Suppressor macrophage treated with lipopolysaccharide for 1 hour (primary cell): ENCODE results near the gene GPR39.
"Not testable (repeated sequence)": the region's sequence is repeated elsewhere in the genome, so short reads cannot be mapped to it uniquely, and the experiment has no call there.

Experiments
- DNase-seq, 3 donors: peaks; one replicate each; pipeline ENCODE4 v3.0.0-alpha.2; 2020 to 2022

The GPR39 gene

DNA sequence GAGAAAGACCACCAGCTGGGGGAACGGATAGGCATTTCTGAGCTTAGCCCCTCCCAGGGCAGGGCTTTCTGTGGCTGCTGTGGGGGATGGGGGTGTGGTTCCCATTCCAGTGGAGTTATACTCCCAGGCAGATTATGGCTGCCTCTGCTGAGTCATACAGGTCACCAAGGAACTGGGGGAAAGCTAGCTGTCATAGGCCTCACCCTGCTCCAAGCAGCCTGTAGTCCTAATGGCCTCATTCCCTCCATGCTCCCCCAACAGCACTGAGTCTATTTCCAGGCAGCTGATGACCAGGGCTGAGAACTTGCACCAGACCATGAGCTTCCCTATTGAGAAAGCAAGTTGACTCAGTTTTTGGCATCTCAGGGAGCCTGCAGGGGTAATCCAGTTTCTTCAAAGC lies 87.1 kb downstream of the GPR39 start:
- DNase-seq = no peak

DNA sequence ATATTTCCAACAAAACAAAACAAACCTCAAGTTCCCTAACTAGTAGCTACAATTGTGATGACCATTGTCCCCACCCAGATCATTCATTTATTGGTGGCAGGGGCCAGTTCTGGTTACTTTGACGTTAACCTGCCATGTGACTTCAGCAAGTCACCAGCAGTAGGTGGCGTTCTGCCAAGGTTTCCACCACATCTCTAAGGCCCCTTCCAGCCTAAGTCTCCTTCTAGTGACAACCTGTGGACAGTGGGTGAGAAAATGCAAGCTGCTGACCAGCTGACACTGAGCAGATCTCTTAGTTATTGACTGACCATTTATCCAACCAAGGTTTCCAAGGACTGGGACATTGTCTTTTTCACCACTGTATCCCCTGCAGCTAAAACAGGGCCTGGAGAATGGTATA lies 98.4 kb downstream of the GPR39 start:
- no peak for DNase-seq

DNA sequence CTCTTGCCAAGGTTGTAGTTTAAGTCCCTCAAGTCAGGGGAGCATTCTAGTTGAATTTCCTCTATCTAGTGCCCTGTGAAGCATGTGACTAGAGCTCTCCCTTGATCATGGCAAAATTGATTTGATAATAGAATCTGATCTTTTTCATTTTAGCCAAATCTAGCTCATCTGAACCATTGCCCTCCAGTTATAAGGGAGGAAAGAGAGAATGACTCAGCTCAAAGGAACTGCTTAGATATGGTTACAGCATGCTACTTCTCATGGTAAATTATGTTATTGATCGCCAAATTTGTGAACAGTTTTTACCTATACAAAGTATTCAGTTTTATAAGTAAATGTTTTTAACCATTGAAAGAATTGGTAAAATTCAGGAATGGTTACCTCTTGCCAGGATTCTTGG lies 100.8 kb downstream of the GPR39 start:
- DNase-seq = no peak

DNA sequence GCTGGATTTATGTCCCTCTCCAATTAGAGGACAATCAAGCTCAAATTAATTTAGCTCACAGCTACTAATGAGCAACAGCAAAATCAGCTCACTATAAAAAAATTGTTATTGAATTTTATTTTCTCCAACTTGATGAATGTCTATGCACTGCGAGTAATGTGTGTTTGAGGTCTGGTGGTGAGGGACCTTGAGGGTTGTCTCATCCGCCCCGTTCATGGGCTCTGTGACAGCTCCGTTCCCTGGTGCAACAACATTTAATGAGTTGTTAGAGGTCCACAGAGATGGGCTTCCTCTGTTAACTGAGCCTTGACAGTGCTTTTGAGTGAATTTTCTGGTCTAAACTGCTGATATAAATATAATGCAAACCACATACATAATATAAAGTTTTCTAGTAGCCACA lies 101.7 kb downstream of the GPR39 start:
- DNase-seq = no peak

DNA sequence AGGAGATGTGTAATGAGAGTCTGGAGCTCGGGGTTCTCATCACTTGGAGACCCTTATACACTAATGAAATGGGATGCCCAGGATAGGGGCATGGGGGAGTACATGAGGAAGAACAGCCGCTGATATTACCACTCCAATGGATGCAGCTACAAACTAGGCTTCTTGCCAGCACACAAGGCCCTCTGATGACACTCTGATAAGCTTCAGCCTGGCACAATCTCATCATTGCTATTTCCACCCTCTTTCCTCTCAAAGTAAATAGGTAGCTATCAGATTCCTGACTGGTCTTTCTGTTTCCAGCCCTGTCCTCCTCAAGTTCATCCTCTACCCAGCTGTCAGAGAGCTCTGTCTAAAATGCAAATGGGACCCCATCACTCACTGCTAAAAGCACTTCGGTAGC lies 103.0 kb downstream of the GPR39 start:
- no peak for DNase-seq

DNA sequence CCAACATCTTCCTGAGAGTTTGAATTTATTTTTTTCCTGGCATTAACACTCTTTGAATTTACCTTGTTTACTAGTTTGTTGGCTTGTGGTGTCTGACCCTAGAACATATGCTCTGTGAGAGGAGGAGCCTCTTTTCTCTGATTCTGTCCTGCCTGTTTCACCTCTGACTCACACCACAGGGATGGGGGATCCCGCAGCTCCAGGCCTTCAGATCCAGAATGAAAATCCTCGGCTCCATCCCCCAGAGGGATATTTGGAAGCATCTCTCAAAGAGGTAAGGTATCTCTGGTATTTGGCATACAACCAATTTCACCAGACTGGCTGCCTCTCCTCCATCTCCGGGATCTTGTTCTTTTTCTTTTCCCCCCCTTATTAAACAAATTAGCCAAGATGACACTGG lies 104.7 kb downstream of the GPR39 start:
- DNase-seq = no peak

DNA sequence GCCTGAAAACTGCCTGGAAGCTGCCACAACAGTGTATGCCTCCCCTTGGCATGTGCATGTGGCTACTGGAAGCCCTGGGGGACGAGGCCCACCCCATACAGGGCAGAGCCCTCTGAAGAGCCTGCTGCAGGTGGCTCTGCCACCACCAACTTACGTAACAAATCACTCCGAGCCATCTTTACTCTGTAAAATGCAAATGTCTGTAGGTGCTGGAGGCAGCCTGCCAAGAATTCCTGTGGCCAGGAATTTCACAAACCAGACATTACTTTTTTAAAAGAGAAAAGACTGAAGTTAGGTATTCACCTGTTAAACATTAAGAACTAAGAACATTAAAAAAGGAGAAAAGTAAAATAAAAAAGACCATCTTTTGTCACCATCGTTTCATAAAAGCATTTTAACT lies 106.3 kb downstream of the GPR39 start:
- DNase-seq = no peak

DNA sequence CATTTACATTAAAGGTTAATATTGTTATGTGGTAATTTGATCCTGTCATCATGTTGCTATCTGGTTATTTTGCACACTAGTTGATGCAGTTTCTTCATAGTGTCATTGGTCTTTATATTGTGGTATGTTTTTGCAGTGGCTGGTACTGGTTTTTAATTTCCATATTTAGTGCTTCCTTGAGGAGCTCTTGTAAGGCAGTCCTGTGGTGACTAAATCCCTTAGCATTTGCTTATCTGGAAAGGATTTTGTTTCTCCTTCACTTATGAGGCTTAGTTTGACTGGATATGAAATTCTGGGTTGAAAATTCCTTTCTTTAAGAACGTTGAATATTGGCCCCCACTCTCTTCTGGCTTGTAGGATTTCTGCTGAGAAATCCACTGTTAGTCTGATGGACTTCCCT lies 120.5 kb downstream of the GPR39 start:
- not testable (repeated sequence) for DNase-seq

DNA sequence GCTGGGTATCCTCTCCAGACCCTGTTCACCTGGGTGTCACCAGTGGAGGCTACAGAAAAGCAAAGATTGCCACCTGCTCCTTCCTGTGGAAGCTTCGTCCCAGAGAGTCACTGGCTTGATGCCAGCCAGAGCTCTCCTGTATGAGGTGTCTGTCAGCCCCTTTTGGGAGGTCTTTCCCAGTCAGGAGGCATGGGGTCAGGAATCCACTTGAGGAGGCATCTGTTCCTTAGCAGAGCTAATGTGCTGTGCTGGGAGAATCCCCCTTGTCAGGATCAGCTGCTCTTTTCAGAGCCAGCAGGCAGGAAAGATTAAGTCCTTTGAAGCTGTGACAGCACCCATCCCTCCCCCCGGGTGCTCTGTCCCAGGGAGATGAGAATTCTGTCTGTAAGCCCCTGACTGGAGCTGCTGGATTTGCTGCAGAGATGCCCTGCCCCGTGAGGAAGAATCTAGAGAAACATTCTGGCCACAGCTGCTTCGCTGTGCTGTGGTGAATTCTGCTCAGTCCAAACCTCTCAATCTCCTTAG lies 121.8 kb downstream of the GPR39 start:
- DNase-seq = no peak

DNA sequence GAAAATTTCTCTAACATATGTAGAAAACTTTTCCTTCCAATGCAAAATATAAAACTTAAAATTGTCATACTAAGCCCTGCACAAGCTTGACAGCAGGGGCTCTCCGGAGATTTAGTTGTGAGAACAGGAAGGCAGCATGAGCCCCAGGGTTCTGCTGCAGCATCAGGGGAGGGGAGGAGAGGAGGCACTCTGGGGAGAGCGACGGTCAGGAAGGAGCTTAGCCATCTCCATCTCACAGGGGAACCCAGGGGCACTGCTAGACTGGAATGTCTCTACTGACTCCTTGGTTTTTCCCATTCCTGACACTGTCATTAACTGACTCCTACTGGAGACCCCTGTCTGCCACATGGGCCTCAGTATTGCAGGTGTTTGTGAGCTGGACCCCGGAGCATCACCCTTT lies 123.6 kb downstream of the GPR39 start:
- DNase-seq = no peak

DNA sequence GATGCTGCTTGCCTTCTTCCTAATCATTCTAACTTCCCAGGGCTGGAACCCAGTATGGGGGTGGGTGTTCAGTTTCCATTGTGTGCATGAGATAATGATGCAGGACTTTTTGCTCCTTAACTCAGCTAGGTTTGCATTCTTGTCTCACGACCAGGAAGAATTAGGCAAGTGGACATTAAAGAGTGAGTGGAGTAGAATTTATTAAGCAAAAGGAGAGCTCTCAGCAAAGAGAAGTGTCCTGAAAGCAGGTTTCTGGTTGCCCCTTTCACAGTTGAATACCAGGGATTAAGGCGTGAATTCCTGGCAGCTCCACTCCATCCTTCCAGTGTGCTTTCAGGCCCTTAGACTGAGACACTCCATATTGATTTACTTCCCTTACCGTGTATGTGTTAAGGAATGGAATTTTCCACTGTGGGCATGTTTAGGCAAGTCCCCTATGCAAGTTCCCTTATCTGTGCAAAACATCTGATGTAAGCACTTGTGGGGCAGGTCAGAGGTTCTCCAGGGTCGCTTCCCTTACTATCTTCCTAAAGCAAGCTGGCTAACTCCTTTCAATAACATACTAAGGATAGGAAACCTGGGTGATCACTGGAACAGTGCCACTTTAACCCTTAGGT lies 126.5 kb downstream of the GPR39 start:
- DNase-seq = peak; percentile 56 to 78 (median 64)

DNA sequence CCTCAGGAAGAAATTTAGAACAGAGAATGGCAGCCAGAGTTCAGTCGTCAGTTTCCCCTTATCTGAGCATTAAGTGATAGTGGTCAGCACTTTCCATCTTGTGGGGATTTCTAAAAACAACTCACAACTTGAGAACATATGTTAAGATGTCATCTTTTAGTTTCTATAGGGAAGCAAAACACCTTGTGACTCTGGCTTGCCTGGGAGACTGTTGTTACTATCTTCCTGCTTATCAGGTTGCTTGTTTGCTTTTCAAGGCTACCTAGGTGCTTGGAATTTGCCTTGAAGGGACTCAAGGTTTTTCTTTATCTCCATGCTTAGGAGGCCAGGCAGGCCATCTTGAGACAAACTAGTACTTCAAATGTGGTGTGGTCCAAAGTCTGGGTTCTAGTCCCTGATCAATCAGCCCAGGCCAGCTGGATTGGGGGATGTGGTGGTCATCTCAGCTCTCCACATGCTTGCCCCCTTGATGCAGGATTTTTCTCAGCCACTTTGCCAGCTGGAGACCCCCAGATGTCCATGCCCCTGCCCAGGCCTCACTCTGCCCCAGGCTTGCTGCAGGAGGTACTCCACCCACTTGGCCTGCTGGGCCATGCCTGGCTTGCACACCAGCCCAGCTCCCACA lies 127.5 kb downstream of the GPR39 start:
- DNase-seq = peak; percentile 30 to 66 (median 39)

DNA sequence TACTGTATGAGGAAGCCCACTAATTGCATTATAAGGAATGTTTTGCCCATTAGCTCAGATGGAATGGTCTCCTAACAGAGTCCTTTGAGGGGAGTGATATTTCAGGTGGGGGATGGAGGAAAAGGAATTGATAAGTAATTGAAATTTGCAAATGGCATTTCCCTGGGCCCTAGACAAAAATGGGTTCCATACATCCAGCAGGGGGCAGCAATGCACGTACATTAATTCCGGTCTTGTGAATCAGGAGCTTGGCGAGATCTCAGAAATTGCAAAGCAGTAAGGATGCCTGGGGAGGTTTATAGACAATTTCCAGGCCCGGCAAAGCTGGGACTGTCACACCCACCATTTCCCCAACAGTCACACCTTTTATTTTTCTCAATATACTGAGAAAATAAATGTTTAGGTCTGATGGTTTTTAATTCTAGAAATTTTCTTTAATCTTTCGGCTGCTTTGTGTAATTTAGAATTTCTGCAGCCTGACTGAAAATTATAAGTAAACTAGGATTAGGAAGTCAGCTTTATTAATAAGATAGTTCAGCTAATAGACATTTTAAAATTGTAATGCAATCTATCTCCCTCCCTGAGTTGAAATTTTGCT lies 130.6 kb downstream of the GPR39 start:
- DNase-seq = peak; percentile 83 to 89 (median 89)

DNA sequence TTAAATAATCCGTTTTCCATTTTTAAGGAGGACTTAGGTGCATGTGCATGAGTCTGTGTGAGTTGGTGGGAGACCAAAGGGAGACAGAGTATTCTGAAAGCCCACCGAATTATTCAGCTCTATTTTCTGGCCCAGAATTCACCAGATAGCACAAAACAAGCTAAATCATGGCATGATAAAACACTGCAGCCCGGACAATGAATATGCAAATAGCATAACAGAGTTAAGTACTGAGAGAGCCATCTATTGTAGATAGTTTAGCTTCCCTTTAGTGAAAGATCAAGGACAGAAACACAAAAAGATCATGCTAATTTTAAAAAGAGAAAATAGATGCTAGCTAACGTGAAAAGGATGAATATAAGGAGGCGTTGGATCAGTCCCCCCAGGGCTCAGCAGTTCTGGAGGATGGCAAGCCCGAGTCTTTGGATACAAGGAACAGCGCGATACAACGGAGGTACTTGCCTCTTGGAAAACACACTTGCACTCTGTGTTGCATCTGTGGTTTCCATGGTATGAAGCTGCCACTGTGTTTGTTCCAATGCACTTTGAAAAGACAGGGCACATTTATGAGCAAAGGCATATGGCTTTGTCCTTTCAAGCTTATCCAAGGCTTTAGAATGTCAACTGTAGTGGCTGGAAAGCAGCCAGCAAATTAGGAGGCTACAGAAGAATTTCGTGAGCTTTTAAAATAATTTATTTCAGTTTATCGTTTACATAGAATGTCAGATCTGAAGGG lies 133.5 kb downstream of the GPR39 start:
- DNase-seq = no peak

DNA sequence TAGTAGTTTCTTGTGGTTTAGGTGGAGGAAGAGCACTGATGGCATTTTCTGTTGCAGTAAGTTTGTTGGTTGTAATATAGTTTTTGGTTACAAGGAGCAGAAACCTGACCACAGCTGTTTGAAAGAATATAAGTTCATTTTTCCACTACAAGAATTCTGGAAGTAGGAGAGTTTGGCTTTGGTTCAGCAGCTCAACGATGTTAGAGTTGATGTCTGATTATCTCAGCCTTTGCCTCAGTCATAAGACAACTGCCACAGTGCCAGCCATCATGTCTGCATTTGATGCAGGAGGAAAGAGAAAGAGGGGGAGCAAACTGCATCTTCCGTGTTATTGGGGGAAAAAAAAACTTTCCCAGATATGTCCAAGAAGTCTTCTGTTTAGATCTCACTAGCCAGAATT lies 134.3 kb downstream of the GPR39 start:
- DNase-seq = no peak

DNA sequence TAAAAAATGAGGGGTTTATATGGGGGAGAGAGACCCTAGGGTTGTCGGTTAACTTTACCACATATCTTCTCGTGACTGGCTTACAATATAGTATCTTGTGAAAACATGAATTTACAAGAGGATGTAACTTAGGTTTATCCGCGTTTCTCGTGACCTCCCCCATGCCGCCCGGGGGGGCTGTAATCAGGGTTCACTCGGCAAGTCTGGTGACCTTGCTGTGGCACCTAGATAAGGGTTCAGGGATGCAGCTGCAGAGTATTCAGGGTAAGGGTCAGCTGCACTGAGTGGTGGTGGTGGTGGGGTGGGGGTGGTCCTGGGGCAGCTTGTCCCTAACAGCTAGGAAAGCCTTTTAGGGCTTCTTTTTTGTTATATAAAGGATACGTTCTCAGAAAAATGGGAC lies 141.1 kb downstream of the GPR39 start:
- no peak for DNase-seq

DNA sequence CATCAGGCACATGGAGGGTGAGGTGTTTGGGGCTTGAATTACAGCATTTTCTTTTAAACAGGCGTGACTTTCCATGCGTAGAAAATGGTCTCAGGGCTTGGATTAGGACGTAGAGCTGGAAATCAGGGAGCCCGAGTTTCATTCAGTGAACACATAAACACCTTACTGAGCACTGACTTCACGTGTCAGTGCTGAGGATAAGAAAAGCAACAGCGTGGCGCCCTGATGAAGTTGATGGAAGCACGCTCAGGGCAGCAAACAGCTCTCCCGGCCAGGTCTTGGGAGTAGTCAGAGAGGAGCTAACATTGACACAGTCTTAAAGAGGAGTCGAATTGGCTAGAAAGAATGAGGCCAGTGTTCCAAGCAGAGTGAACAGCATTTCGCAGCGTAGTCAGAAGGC lies 142.7 kb downstream of the GPR39 start:
- DNase-seq = no peak

DNA sequence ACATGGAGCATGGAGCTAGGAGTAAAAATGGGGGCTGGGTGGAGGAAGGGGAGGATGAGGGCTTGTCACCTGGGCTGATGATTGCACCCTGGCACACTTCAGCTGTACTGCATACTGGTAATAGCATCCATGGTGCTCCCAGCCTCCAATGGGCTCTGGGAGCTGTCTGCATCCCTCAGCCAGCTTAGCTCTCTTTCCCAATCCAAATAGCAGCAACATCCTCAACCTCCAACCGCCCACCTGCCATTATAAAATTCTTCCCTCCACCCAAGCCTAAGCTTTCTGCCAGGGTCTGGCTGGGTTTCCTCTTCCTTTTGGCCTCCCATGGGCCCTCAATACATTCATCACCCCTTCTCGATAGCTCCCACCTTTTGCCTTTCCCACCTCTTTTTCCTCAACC lies 143.3 kb downstream of the GPR39 start:
- no peak for DNase-seq

DNA sequence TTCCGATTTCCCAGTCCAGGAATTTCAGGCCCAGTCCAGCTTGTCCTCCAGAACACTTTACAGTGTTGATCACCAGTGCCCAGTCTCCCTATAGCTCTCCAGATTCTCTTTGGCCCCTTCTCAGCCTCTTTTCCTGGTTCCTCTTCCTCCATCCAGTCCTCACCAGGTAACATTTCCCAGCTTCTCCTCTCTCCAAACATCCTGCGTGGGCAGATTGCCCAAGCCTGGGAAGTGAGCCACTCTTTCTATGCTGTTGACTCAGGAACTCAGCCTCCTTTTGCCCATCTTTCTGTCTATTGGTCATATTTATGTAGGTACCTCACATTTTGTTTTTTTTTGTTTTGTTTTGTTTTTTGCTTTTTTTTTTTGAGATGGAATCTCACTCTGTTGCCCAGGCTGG lies 144.0 kb downstream of the GPR39 start:
- no peak for DNase-seq

DNA sequence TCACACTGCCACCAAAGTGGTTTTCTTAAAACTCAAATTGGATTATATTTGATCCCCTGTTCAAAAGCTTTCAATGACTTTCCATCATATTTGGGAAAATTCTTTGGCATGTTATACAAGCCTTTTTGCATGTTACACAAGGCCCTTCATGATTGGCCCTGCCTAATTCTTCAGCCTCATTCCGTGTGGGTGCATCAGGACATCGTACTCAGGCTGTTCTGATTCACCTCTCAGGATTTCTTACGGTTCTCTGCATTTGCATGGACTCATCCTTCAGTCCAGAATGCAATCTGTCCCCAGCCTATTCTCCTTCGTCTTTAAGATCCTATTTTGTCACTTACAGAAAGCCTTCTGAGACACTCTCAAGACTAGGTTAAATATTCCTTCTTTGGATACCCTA lies 145.6 kb downstream of the GPR39 start:
- DNase-seq = no peak

DNA sequence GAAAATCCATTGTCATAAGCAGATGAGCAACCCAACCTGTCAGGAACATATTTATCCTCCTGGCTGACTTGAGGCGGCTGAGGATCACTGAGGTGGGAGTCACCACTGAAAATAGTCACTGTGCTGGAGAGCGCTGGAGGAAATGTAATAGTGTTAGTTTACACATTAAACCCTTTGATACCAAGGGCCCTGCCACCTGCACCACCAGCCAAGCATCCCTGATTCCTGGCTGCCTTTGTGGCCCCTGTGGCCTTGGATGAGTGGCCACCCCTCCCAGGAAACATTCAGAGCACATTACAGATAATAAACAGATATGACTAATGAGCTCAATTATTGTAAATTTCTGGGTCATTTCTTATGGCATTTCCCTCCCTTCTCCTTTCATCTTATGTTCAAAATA lies 147.5 kb downstream of the GPR39 start:
- no peak for DNase-seq

DNA sequence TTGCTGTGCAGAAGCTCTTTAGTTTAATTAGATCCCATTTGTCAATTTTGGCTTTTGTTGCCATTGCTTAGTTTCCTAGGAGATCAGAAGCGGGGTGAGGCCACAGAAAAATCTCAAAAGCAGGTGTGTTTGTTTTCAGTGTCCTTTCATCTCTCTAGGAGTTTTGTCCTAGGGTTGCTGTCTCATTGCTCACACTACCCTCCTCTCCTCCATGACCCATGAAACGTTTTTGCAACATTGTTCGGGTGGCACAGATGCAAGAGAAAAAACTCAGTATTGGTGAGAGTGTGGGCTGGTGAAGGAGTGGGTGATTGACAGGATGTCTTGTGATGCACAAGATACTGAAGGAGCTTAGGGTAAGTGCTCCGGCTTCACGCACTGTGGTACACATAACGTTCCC lies 149.8 kb downstream of the GPR39 start:
- no peak for DNase-seq

DNA sequence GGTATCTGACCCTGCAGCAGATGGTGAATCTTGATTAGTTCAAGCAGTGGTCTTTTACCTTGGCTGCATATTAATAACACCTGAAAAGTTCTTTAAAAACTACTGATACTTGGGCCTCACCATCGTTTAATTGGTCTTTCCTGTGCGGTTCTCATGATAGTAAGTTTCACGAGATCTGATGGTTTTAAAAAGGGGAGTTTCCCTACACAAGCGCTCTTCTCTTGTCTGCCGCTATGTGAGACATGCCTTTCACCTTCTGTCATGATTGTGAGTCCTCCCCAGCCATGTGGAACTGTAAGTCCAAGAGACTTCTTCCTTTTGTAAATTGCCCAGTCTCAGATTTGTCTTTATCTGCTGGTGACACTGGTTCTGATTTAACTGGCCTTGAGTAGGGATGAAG lies 151.1 kb downstream of the GPR39 start:
- no peak for DNase-seq

DNA sequence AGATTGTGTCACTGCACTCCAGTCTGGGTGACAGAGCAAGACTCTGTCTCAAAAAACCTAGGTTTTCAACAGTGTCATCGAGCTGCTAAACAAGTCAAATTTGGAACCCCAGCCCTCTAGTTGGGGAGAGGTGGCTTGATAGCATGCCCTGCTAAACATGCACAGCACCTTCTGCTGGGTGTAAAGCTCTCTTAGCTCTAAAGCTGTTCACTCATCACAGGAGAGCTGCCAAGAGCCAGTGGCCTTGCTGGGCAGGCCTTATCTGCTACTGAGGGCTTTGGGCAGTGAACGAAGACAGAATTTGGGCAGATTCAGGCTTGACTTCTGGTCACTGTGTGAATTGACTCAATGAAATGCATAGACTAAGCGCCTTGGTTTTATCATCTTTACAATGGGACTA lies 152.1 kb downstream of the GPR39 start:
- DNase-seq = no peak
